ENCODE results near the gene APPBP2. TPM values are rescaled to one million over a fixed set of nuclear protein-coding genes. Genes with fewer than 3 reads are reported as not detected.

Gene APPBP2
- total RNA-seq, 2 experiments from 2014 or later: 18.5 to 18.7 TPM

GRCh38 chr17:60545465-60546191, 19.6 kb upstream of the APPBP2 start:
- no peak for TF ChIP-seq CTCF (IDR thresholded peaks at IDR 0.05)
- H3K9me3 ChIP-seq (ENCODE audit: control insufficient read depth in 1 of 2, insufficient read depth in 1 of 2, low read length in 2 of 2): no peaks in the 10 kb centered on the region
- no peaks in the 10 kb centered on the region for H3K27me3 Mint-ChIP-seq
- H3K4me3 Mint-ChIP-seq: no peak overlapping the region
- H3K36me3 ChIP-seq (ENCODE audit: insufficient read depth, low read length): no peaks in the 10 kb centered on the region
- ChIA-PET CTCF (no interaction called here), POLR2A (no interaction called here)
- DNase-seq (no peak), ATAC-seq (ENCODE audit: poor library complexity) (no peak)
- H3K9me3 Mint-ChIP-seq: no peaks in the 10 kb centered on the region
- intact Hi-C loops (cut with DNase I, micrococcal nuclease): no loop called here
- no peak overlapping the region for H3K27ac Mint-ChIP-seq
- H3K4me3 ChIP-seq (ENCODE audit: low read length): no peak overlapping the region
- no peak overlapping the region for H3K27ac ChIP-seq (ENCODE audit: low read depth in 1 of 2, low read length in 2 of 2)
- no peaks in the 10 kb centered on the region for H3K27me3 ChIP-seq (ENCODE audit: control insufficient read depth in 1 of 2, insufficient read depth in 2 of 2, low read length in 2 of 2)
- no peaks in the 10 kb centered on the region for H3K4me1 ChIP-seq (ENCODE audit: insufficient read depth, low read length)
- H3K36me3 Mint-ChIP-seq (ENCODE audit: low read depth): no peaks in the 10 kb centered on the region
- H3K4me1 Mint-ChIP-seq (ENCODE audit: low read depth): no peaks in the 10 kb centered on the region

- Mint-ChIP-seq H3K27me3 (no peaks in the 10 kb centered on the region), H3K36me3 (ENCODE audit: low read depth) (no peaks in the 10 kb centered on the region), H3K4me3 (no peak overlapping the region), H3K27ac (no peak overlapping the region), H3K9me3 (no peaks in the 10 kb centered on the region), H3K4me1 (ENCODE audit: low read depth) (no peaks in the 10 kb centered on the region)
- Histone ChIP-seq H3K4me1 (ENCODE audit: insufficient read depth, low read length) (no peaks in the 10 kb centered on the region), H3K9me3 (ENCODE audit: control insufficient read depth in 1 of 2, insufficient read depth in 1 of 2, low read length in 2 of 2) (no peaks in the 10 kb centered on the region), H3K27me3 (ENCODE audit: control insufficient read depth in 1 of 2, insufficient read depth in 2 of 2, low read length in 2 of 2) (no peaks in the 10 kb centered on the region), H3K4me3 (ENCODE audit: low read length) (no peak overlapping the region), H3K36me3 (ENCODE audit: insufficient read depth, low read length) (no peaks in the 10 kb centered on the region), H3K27ac (ENCODE audit: low read depth in 1 of 2, low read length in 2 of 2) (no peak overlapping the region)
- CTCF ChIA-PET: no interaction called here
- intact Hi-C loops (cut with DNase I, micrococcal nuclease): no loop called here
- DNase-seq (no peak), ATAC-seq (ENCODE audit: poor library complexity) (no peak)
- TF ChIP-seq CTCF (IDR thresholded peaks at IDR 0.05): no peak
- POLR2A ChIA-PET: no interaction called here
Measured at GRCh38 chr17:60542071-60542470, 16.0 kb upstream of the APPBP2 start.

- ATAC-seq (ENCODE audit: poor library complexity) (no peak), DNase-seq (no peak)
- Mint-ChIP-seq H3K36me3 (ENCODE audit: low read depth) (no peaks in the 10 kb centered on the region), H3K4me3 (no peak overlapping the region), H3K27ac (no peak overlapping the region), H3K9me3 (no peaks in the 10 kb centered on the region), H3K4me1 (ENCODE audit: low read depth) (no peaks in the 10 kb centered on the region), H3K27me3 (no peaks in the 10 kb centered on the region)
- CTCF ChIA-PET: interaction anchor here (0.6 kb wide), 1 partner anchor 390 kb away, joined by 4 read pairs; no protein-coding TSS in a partner anchor
- H3K27me3 ChIP-seq (ENCODE audit: control insufficient read depth in 1 of 2, insufficient read depth in 2 of 2, low read length in 2 of 2): no peaks in the 10 kb centered on the region
- intact Hi-C loops (cut with DNase I, micrococcal nuclease): no loop called here
- H3K4me3 ChIP-seq (ENCODE audit: low read length): no peak overlapping the region
- no peaks in the 10 kb centered on the region for H3K36me3 ChIP-seq (ENCODE audit: insufficient read depth, low read length)
- no peaks in the 10 kb centered on the region for H3K9me3 ChIP-seq (ENCODE audit: control insufficient read depth in 1 of 2, insufficient read depth in 1 of 2, low read length in 2 of 2)
- no peaks in the 10 kb centered on the region for H3K4me1 ChIP-seq (ENCODE audit: insufficient read depth, low read length)
- H3K27ac ChIP-seq (ENCODE audit: low read depth in 1 of 2, low read length in 2 of 2): no peak overlapping the region
- TF ChIP-seq CTCF (IDR thresholded peaks at IDR 0.05): no peak
- POLR2A ChIA-PET: no interaction called here
Measured at GRCh38 chr17:60540460-60540859, 14.4 kb upstream of the APPBP2 start.

Data from CD4-positive, alpha-beta T cell (primary cell).